MCF 10A (cell line): ENCODE measurements around the gene CAT. TPM values are rescaled to one million over a fixed set of nuclear protein-coding genes. Genes with fewer than 3 reads are reported as not detected.

Source experiments
- BruUV-seq: library from RNA; stranded (reverse); fragments of 400-500 nt; replicated peaks from 2 replicates; lab custom pipeline; 2021; lab: Mats Ljungman, UMichigan
- CTCF ChIA-PET: fragments of 300-600 bp; sonication (Branson Sonifier 250); formaldehyde crosslinking; extraction: SDS; loops from one replicate; lab custom pipeline; 2021; ENCODE audit warnings: antibody characterized with exemption, inconsistent platforms; lab: Yijun Ruan, JAX
- POLR2A ChIA-PET: fragments of 300-600, 350-650 bp; sonication (Branson Sonifier 250); formaldehyde crosslinking; extraction: SDS; loops from one replicate; lab custom pipeline; 2020; ENCODE audit warnings: antibody characterized with exemption, inconsistent platforms; lab: Yijun Ruan, JAX
- DNase-seq: peaks from one replicate; pipeline ENCODE4 v3.0.0-alpha.2; 2018; ENCODE audit not compliant: unreplicated experiment
- H3K27ac Mint-ChIP-seq: one replicate; pipeline ENCODE4 v1.8.0; 2022; ENCODE audit warnings: mild to moderate bottlenecking, low read depth, mixed read lengths; ENCODE audit not compliant: unreplicated experiment
- H3K27me3 Mint-ChIP-seq: one replicate; pipeline ENCODE4 v1.8.0; 2022; ENCODE audit warnings: mixed read lengths; ENCODE audit not compliant: insufficient read depth, unreplicated experiment
- H3K36me3 Mint-ChIP-seq: one replicate; pipeline ENCODE4 v1.8.0; 2022; ENCODE audit warnings: mild to moderate bottlenecking, moderate library complexity, mixed read lengths; ENCODE audit not compliant: insufficient read depth, unreplicated experiment
- H3K4me1 Mint-ChIP-seq: one replicate; pipeline ENCODE4 v1.8.0; 2022; ENCODE audit warnings: mixed read lengths; ENCODE audit not compliant: insufficient read depth, unreplicated experiment
- H3K4me3 Mint-ChIP-seq: one replicate; pipeline ENCODE4 v1.8.0; 2022; ENCODE audit warnings: mild to moderate bottlenecking, moderate library complexity, mixed read lengths; ENCODE audit not compliant: unreplicated experiment
- H3K9me3 Mint-ChIP-seq: one replicate; pipeline ENCODE4 v1.8.0; 2022; ENCODE audit warnings: mixed read lengths; ENCODE audit not compliant: unreplicated experiment
- CTCF ChIP-seq: fragments of 200-600 bp; IDR thresholded peaks from one replicate; pipeline ENCODE4 v1.8.0; 2022; ENCODE audit warnings: antibody characterized with exemption, mild to moderate bottlenecking; ENCODE audit not compliant: unreplicated experiment
- intact Hi-C: fragments of 100-400 bp; cut with micrococcal nuclease; formaldehyde crosslinking; loops from 2 replicates; pipeline ENCODE4 v1.14.1; 2022
- total RNA-seq: library from RNA; stranded (reverse); gene quantifications from 2 replicates; pipeline ENCODE4 v1.2.3, GENCODE V29; 2022

Gene CAT
- total RNA-seq, 1 experiment from 2014 or later, result 12.1 TPM

- Mint-ChIP-seq H3K27me3 (peaks cover 2% of the 10 kb centered on the region), H3K4me1 (no peaks in the 10 kb centered on the region), H3K36me3 (no peaks in the 10 kb centered on the region), H3K27ac (no peak overlapping the region), H3K9me3 (peaks cover 16% of the 10 kb centered on the region), H3K4me3 (no peak overlapping the region)
- ChIA-PET CTCF (no interaction called here), POLR2A (no interaction called here)
- intact Hi-C loops, result no loop called here
- no peak for TF ChIP-seq CTCF
- no TSS peak for BruUV-seq
- no peak for DNase-seq
These were observed 27.6 kb upstream of the CAT start for GRCh38 chr11:34411111-34411510.

- H3K4me3 Mint-ChIP-seq, result no peak overlapping the region
- no peak for TF ChIP-seq CTCF
- DNase-seq, result no peak
- no TSS peak for BruUV-seq
- ChIA-PET CTCF (no interaction called here), POLR2A (no interaction called here)
- H3K27me3 Mint-ChIP-seq, result no peaks in the 10 kb centered on the region
- H3K9me3 Mint-ChIP-seq, result peaks cover 16% of the 10 kb centered on the region
- H3K27ac Mint-ChIP-seq, result no peak overlapping the region
- no peaks in the 10 kb centered on the region for H3K4me1 Mint-ChIP-seq
- H3K36me3 Mint-ChIP-seq, result no peaks in the 10 kb centered on the region
- intact Hi-C loops, result no loop called here
These were observed 26.9 kb upstream of the CAT start for GRCh38 chr11:34411791-34412190.

GRCh38 chr11:34413263-34413662 lies 25.5 kb upstream of the CAT start:
- Mint-ChIP-seq H3K27ac (no peak overlapping the region), H3K36me3 (no peaks in the 10 kb centered on the region), H3K9me3 (peaks cover 11% of the 10 kb centered on the region), H3K4me3 (no peak overlapping the region), H3K27me3 (no peaks in the 10 kb centered on the region), H3K4me1 (peaks cover 4% of the 10 kb centered on the region)
- no peak for TF ChIP-seq CTCF
- ChIA-PET POLR2A (interaction anchor here (1.3 kb wide), 1 partner anchor 10 kb away, joined by 5 read pairs; no protein-coding TSS in a partner anchor), CTCF (interaction anchor here (0.6 to 0.7 kb wide), 4 partner anchors 15 to 54 kb away, joined by 3 read pairs; no protein-coding TSS in a partner anchor)
- no TSS peak for BruUV-seq
- intact Hi-C loops, result no loop called here
- no peak for DNase-seq

GRCh38 chr11:34415538-34415937 lies 23.2 kb upstream of the CAT start:
- ChIA-PET POLR2A (interaction anchor here (0.6 to 3.8 kb wide), 4 partner anchors 10 to 516 kb away, joined by 3 to 14 read pairs (median 3); partner anchors contain the start of gene CAT), CTCF (interaction anchor here (0.7 kb wide), 1 partner anchor 242 kb away, joined by 3 read pairs; no protein-coding TSS in a partner anchor)
- no peaks in the 10 kb centered on the region for H3K27me3 Mint-ChIP-seq
- no peak overlapping the region for H3K4me3 Mint-ChIP-seq
- no peak for TF ChIP-seq CTCF
- no TSS peak for BruUV-seq
- H3K36me3 Mint-ChIP-seq, result no peaks in the 10 kb centered on the region
- no peak overlapping the region for H3K27ac Mint-ChIP-seq
- peaks cover 6% of the 10 kb centered on the region for H3K4me1 Mint-ChIP-seq
- no peak for DNase-seq
- intact Hi-C loops, result no loop called here
- H3K9me3 Mint-ChIP-seq, result peaks cover 9% of the 10 kb centered on the region
